ENCODE data around the gene NT5DC1.

Gene NT5DC1

DNA sequence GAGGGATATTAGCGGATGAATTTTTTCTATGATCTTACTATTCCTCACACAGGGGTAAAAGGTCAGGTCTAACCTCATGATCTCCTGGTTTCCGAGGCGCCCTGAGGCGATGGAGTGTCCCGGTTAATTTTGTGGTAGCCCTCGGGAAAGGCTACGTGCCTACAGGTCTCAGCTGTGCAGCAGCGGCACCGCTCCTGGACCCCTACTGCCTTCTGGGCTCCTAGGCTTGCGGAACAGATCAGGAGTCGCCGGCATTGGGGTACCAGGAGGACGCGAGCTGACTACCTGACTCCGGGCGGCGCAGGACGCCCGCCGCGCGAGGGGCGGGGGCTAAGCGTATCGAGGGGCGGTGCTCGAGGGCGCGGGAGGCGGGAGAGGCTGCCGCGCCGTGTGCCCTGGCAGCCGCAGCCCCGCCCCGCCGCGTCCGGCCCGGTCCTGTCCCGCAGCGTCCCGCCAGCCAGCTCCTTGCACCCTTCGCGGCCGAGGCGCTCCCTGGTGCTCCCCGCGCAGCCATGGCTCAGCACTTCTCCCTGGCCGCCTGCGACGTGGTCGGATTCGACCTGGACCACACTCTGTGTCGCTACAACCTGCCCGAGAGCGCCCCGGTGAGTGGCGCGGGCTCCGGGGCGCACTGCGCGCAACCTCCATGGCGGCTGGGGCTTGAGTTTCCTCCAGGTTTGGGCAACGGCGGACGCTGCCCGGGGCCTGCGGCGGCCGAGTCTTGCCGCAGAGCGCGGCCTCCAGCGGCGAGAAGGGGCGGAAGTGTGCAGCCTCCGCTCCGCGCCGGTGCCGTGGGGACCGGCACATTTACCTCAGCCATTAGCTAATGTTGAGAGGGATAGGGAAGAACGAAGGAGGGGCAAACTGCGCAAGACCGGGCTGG, at the start of gene NT5DC1:
Gene NT5DC1 (plus strand): TSS at position 435 of the 883 bp plus-strand sequence. CDS start 78 bp downstream, at position 513.
- DNase-seq = peak; percentile 71 to 85

GRCh38 chr6:116051244-116051643, 49.4 kb upstream of the NT5DC1 start:
- no peak for DNase-seq

DNA sequence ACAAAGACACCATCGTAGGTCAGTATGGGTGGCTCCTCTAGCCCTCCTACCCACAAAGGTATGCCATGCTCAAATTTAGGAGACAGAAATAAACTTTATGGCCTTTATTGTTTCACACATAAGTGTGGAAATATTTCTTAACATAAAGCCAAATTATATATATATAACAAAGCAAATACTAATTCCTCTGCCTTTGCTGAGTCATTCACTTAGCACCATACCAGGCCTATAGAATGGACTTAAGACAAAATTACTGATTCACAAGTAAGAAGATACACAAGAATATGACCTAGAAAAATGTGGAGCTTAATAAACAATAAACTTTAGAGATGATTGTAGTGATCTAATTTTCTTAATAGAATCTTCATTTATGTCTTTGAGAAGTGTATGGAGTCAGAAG, 45.1 kb upstream of the NT5DC1 start:
- no peak for DNase-seq

DNA sequence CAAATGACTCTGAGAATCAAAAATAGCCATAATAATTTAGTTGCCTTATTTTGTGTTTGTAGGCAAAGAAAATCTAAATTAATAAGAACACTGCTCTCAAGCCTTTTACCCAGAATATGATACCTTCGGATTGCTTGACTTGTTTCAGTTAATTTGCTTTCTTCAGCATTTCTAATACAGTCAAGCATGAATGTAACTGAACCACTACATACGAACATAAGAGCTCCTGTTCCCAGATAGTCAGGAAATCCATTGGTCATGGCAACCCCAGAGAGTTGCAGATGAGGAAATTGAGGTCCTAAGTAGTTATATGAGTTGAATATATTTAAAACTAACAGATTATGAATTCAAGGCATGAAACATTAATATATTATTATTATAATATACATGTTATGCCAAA, 42.9 kb upstream of the NT5DC1 start:
- DNase-seq = no peak

- no peak for DNase-seq
Observed at GRCh38 chr6:116059713-116060571, 40.7 kb upstream of the NT5DC1 start.

DNA sequence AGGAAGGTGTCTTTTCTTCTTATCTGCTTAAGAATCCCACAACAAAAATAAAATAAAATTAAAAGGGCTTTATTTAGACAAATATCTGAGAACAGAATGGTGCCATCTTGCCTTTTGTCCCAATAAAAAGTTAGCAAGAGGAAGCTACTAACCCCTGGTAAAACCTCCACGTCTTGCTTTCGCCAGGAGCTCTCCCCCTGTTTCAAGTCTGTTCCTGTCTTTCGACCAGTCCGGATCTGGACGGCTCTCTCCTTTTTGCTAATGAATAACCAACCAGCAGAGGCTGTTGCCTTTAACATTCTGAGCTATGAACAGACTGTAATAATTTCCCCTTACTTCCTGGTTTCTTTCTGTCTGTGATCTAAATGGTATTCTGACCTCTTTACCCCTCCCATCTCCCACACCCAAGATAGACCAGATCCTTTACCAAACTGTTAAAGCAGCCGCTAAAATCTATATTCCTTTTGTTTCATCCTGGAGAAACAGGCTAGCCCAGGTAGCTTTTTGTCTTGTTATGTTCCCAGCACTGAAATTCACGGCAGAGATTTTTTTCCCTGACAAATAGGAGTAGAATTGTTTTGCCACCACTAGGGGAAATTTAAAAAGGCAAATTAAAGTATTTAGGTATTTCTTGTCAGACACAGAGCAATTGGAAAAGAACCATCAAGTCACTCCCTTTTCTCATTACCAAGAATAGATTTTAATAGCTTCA, 39.9 kb upstream of the NT5DC1 start, which contains the start of gene FRK:
Gene FRK (minus strand): TSS at position 320 of the 712 bp plus-strand sequence. CDS start 580 bp downstream, outside the sequence.
- DNase-seq = no peak

GRCh38 chr6:116062496-116062895, 38.2 kb upstream of the NT5DC1 start:
- no peak for DNase-seq

GRCh38 chr6:116064666-116065065, 36.0 kb upstream of the NT5DC1 start:
- no peak for DNase-seq

- no peak for DNase-seq
Observed at GRCh38 chr6:116066789-116067188, 33.9 kb upstream of the NT5DC1 start.

DNA sequence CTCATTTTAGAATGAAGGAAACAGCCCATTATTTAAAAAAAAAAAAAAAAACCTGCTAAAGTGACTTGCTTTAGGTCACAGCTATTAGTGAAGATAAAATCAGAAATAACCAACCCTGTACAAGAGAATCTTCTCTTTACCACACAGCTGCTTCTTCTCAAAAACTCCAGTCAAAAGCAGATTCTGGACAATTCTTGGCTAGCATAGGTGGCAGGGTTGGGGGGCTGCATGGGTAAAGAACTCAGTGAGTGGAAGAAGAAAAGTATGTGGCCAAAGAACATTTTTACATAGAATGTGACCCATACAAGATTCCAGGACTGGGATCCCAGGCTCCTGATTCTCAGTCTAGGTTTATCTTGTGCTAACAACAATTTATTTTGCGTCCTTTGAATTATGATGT, 30.6 kb upstream of the NT5DC1 start:
- no peak for DNase-seq

- no peak for DNase-seq
Observed at GRCh38 chr6:116070616-116071389, 29.9 kb upstream of the NT5DC1 start.

DNA sequence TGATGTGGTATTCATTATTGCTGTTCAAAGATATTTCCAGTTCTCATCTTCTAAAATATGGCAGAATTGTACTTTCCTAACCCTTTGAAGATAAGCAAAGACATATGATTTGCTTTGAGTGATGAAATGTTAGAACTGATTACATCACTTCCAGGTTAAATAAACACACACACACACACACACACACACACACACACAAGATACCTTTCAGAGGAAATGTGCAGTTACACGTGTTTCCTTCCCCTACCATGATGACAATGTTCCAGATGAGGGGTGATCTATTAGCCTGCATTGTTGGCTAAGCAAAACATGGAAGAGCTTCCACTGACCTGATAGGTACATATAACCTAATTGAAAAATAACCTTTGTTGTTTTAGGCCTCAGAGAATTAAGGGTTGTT, 28.3 kb upstream of the NT5DC1 start:
- no peak for DNase-seq

GRCh38 chr6:116073765-116074440, 26.8 kb upstream of the NT5DC1 start:
- DNase-seq = no peak

GRCh38 chr6:116074732-116075390, 25.8 kb upstream of the NT5DC1 start:
- DNase-seq = no peak

DNA sequence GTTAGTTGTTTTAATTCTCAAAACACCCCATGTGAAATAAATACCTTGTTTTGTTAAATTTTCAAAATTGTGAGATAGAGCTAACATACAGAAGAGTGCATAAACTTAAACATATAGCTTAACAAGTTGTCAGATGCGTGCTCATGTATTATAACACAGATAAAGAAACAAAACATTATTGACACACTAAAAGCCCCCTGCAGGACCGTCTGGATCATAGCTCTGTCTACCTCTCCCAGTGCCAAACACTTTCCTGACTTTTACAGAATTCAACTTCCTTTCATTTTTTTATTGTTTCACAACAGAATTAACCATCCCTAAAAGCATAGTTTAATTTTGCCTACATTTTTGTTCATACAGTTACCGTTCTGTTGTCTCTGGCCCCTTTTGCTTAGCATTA, 22.1 kb upstream of the NT5DC1 start:
- DNase-seq = no peak

DNA sequence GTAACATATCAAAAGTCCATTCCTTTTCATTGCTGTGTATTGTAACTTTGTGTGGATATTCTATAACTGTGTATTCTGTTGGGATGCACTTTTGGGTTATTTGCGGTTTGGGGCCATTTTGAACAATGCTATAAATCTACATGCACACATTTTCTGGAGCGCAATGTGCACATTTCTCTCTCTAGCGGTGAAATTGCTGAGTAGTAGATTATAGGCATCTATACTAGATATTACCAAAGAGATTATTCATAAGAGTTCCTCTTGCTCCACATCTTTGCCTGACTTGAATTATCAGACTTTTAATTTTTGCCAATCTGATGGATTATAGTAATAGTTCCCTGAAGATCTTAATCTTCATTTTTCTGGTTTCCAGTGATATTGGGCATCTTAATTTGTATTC, 21.7 kb upstream of the NT5DC1 start:
- DNase-seq = no peak

- no peak for DNase-seq
Observed at GRCh38 chr6:116083052-116083451, 17.6 kb upstream of the NT5DC1 start.

DNA sequence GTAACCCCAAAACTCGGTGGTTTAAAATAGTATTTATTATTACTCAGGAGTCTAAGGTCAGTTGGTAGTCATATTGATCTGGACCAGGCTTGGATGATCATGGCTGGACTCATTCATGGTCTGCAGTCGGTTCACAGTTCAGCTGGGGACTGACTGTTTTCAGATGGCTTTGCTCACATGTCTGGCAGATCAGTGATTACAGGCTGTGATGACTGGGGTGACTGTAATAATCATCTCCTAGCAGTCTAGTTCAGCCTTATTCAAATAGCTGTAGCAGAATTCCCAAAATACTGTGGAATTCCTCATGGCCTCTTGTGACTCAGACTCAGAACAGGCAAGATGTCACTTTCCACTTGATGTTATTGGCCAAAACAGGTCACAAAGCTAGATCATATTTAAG, 16.4 kb upstream of the NT5DC1 start:
- DNase-seq = no peak

DNA sequence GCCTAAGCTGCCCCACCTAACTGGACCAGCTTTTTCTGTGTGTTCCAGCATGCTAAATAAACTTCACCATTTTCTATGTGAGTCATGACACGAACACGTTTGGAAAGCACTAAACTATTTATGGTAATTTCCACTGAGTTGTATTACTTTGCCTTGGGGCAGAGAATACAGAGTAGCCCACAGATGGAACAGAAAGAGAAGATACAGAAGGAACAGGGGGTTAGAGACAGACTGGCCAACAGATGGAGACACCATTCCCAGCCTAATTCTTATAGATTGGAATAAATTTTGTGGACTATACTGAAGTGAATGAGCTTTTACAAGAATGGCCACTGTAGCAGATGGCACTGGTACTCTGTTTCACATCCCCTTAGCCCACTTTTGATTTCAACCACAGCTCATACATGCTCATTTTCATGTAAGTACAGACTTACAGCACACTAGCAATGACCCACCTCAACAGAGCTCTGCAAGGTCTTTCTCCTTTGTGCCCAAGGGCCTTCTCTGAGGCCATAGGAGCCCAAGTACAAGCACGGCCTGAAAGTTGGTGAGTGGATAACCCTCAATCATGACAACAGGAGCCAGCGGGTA, 13.1 kb upstream of the NT5DC1 start:
- no peak for DNase-seq

GRCh38 chr6:116088946-116089345, 11.7 kb upstream of the NT5DC1 start:
- DNase-seq = no peak

DNA sequence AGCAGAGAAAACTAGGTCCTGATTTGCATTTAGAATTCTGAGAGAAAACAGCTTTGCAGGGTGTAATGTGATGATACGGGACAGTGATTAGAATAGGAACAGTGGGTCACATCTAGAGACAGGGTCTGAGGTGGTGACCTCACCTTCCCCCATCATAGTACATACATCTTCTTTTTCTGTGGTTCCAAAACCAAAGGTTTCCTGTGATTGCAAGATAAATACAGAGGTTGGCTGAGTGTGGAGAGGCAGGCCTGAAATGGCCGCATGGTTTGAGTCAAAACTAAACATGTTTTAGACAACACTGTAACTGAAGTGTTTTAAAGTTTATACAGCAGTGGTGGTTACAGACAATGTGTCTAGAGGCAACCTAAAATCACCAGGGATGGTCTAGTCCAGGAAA, 10.4 kb upstream of the NT5DC1 start:
- DNase-seq = no peak

Data from hippocampal formation (tissue), 2 donors.